GM04504 (cell line): ENCODE results near the gene CNNM2.
A peak's percentile ranks its signal among the peaks of the same experiment; 100 is the strongest.
"Not testable (repeated sequence)": the region's sequence is repeated elsewhere in the genome, so short reads cannot be mapped to it uniquely, and the experiment has no call there.

Experiments
- DNase-seq: peaks from one replicate; pipeline ENCODE4 v3.0.0-alpha.2; 2012; ENCODE audit warnings: low read depth

Gene CNNM2

DNA sequence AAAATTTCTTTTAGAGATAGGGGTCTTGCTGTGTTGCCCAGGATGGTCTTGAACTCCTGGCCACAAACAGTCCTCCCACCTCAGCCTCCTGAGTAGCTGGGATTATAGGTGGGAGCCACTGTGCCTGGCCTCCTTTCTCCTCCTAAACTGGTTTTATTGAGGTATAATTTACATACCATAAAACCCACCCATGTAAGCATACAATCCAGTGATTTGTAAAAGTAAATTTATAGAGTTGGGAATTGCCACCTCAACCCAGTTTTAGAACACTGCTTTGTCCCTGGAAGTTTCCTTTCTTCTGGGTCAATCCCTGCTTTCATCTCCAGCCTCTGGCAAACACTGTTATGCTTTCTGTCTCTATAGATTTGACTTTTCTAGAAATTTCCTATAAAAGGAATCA is 49.0 kb downstream of the CNNM2 start:
- DNase-seq = no peak

DNA sequence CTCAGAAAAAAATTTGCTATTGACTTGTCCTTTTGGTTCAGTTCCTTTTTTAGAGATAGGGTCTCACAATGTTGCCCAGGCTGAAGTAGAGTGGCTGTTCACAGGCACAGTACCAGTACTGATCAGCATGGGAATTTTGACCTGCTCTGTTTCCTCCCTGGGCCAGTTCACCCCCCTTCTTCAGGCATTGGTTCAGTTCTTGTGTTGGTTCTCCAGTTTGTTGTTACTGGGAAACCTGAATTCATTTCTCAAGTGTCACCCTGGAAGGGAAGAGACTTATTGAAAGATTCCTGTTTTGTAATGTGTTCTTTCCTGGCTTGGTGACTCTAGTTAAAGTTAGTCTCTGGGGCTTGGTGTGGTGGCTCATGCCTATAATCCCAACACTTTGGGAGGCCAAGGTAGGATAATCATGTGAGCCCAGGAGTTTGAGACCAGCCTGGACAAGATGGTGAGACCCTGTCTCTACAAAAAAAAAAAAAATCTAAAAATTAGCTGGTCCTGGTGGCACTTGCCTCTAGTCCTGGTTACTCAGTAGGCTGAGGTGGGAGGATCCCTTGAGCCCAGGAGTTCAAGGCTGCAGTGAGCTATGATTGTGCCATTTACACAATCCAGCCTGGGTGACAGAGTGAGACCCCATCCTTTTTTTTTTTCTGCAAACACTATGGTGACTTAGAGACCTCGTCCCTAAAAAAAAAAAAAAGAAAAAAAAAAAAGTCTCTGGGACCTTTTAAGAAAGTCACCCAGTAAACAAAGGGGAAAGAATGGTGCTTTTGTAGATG is 52.7 kb downstream of the CNNM2 start:
- no peak for DNase-seq

DNA sequence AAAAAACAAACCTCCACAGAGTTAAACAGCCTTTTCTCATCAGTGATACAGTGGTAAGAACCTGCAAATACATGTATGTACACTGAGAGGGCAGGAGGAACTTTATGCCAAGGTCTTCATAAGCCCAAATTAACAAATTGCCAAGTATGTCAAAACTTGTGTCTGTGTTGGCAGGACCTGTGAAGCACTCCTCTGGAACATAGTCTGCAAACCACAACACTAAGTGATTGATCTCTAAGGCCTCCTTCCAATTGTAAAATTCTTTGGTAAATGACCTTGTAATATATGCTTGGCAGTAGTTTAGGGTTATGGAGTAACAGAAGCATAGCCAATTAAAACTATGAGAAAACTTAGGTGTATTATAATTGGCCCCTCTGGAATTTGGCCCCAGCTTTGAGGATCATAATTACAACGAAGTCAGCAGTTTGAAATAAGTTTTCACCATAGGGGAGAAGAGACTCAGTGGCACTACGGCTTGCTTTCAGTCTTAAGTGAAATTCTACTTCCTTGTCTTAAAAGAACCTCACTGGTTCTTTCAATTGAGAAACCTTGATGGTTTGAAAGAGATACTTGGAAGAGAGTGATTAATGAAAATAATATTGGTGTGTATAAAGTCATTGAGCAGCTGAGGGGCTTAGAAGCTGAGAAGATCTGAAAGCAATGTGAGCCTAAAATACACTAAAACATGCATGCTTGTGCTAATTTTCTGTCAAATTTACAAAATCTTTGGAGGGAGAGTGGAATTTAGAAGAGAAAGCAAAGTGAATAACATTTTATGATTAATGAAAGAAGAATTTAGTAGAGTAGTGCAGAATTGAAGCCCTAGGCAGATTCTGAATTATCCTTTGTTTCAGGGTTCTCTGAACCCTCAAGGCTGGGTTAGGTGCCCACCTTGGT is 57.6 kb downstream of the CNNM2 start:
- DNase-seq = no peak

DNA sequence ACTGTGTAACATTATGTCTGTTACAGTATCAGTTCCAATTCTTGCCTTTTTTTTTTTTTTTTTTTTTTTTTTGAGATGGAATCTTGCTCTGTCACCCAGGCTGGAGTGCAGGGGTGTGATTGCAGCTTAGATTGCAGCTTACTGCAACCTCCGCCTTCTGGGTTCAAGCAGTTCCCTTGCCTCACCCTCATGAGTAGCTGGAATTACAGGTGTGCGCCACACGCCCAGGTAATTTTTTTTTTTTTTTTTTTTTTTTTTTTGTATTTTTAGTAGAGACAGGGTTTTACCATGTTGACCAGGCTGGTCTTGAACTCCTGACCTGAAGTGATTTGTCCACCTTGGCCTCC is 58.3 kb downstream of the CNNM2 start:
- DNase-seq = not testable (repeated sequence)

DNA sequence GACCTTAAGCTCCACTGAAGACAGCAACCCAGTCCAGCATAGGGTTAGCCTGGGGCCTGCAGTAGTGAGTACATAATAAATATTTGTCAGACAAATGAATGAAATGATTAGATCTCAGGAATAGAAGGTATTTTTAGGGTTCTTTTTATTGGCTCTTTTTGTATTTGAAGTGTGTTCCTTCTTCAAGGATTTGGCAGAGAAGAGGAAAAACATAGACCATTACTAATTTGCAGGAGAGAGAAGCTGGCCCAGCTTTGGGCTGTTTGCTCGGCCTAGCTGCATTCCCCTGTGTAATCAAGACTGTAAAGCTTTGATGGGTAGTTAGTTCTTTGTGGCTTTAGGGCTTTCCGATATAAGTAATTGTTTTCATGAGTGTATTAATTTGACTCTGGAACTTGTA is 64.2 kb downstream of the CNNM2 start:
- DNase-seq = no peak

DNA sequence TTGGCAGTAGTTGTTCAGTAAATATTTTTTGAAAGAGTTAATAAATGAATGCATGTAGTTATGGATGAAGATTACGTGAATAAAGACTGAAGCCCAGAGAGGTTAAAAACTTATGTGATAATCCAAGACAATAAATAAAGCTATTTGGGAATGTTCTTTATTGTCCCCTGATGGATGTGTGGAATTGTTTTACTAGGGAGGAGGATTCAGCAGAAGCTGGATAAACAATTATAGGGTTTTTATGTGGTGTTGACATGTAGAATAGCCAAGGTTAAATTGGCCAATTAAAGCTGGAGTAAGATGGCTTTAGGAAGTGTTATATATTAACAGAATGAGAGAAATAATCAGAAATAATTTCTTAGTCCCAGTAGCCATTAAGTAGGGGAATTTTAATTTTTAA is 66.0 kb downstream of the CNNM2 start:
- no peak for DNase-seq

DNA sequence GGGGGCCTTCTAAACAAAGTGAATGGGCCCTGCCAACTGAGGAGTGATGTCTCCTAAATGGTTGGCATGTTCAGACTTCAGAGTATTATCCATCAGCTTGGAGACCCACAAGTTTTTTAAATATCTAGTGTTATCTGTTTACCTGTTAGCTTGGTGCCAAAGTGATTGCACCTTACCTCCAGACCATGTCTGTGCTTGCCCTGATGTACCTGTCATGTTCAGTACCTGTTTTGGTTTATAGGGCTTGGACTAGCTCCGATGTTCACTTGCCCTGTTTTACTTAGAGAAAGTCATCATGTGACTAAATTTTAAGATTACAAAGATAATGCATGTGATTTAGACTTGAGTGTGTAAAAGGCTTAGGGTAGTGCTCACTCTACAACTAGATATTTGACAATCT is 67.7 kb downstream of the CNNM2 start:
- DNase-seq = no peak

DNA sequence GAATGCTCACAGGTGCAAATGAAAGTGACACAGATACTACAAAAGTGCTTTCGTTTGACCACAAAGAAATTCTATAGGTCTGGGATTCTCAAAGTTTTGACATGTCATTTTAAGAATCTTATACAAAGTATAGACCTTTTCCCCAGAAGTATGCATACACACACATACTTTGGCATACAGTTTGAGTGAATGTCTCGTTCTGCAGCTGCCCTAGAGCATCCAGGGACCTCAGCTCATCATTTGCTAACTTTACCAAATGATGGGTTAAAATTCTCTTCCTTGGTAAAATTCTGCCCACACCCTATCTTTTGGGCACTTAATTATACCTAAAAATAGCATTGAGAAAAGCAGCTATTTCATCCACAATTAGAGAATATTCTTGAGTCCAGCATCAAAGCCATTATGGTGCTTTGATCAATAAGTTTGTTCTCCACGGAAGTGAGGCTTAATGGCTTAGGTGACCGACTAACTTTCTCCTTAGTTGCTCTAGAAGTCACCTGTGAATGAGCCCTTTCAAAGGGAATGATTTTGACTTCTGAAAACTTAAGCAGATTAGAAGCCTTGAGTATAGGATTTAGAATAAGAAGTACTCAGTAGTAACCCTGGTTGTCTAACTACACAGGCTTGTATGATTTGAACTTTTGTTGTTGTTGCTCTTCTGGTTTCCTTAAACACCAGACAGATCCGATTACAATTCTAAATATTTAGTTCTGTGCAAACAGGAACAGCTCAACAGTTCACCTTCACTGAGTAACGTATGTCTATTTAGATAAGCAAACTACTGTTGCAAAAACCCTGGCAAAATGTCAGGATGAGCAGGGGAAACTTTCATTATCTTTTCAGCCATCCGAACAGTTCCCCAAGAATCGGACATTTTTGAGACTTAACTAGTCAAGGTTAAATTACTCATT is 70.6 kb downstream of the CNNM2 start:
- DNase-seq = no peak

DNA sequence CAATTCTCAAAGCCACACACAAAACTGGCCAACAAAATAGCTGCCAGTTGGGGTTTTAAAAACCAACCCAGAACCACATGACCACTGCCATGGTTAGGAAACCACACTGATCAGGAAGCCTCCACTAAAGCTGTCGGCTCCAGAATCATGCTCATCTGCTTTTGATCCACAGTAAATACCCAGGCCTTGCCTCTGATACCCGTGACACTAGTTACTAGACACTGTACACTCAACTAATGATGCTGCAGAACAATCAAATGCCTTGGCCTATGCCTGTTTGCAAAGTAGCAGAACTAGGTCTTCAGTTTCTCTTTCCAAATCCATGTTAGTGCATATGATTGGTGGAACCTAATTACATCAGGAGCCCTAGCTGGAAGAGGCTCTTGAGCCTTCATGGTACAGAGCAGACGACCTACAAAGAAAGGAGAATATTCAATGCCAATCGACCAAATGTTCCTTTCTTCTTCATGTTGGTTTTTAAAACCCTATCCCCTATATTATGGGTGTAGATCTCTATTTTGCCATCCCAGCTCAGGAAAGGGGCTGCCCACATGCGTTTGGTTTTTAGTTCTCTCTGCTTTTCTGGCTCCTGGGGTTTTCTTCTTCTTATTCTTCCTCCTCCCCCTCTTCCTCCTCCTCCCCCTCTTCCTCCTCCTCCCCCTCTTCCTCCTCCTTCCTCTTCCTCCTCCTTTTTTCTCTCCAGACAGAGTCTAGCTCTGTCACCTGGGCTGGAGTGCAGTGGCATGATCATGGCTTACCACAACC is 76.6 kb downstream of the CNNM2 start:
- DNase-seq = no peak

DNA sequence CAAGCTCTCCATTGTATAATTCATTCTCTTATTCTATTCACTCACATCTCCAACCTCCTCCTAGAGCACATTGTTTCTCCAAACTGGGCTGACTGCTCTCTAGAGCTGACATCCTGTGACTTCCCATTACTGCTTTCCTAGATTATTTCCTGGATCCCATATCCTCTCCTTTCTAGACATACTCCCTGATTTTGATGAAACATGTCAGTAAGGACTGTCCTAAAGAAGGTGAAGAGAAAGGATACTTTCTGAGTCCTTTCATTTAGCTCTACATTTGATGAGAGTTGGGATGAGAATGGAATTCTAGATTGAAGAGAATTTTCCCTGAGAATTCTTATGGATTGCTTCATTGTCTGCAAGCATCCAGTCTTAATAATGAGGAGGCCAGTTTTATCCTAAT is 78.8 kb downstream of the CNNM2 start:
- DNase-seq = no peak

DNA sequence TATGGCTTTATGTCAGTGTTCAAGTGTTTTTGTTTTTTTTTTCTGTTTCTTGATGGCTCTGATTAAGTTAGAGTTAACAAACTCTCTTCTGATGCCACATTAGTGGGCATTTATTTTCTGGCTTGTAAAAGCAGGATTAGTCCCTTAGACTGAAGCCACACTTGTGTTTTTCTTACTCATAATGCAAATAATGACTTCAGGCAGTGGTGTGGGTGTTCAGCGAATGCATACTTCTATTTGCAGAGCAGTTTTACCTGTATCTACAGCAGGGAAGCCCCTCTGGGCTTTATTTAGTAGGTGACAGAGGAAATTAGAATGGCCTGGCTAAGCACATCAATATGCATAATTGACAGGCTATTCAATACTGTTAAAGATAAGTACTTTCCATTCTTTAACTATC is 79.9 kb downstream of the CNNM2 start:
- no peak for DNase-seq

DNA sequence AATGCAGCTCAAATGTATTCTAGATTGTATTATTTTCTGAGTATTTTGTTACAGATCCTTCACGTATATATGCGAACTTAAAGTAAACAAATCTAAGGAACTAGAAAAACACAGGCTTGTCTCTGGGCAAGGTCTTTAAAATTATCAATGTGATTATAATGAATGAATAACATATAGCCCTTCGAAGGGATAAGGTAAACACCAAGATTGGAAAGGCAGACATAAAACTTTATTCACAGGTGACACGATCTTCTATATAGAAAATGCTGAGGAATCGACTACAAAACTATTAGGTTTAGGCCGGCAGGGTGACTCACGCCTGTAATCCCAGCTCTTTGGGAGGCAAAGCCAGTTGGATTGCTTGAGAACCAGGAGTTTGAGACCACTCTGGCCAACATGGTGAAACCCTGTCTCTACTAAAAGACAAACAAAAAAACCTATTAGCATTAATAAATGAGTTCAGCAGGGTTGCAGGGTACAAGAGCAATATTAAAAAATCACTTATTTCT is 80.4 kb downstream of the CNNM2 start:
- no peak for DNase-seq

DNA sequence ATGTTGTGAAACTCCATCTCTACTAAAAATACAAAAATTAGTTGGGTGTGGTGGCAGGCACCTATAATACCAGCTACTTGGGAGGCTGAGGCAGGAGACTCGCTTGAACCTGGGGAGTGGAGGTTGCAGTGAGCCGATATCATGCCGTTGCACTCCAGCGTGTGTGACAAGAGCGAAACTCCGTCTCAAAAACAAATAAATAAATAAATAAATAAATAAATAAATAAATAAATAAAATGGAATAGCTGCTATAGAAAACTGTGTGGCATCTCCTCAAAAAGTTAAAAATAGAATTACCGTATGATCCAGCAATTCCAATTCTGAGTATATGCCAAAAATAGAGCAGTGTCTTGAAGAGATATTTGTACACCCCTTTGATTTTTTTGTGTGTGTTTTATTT is 82.0 kb downstream of the CNNM2 start:
- DNase-seq = not testable (repeated sequence)

DNA sequence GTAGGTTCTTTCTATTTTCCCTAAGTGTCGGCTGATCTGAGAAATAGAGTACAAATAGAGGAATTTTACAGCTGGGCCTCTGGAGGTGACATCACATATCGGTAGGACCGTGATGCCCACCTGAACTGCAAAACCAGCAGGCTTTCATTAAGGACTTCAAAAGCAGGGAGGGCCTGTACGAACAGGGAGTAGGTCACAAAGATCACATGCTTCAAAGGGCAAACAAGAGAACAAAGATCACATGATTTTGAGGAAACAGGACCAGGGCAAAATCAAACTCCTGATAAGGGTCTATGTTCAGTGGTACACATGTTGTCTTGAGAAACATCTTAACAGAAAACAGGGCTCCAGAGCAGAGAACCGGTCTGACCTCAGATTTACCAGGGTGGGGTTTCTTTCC is 88.9 kb downstream of the CNNM2 start:
- no peak for DNase-seq

DNA sequence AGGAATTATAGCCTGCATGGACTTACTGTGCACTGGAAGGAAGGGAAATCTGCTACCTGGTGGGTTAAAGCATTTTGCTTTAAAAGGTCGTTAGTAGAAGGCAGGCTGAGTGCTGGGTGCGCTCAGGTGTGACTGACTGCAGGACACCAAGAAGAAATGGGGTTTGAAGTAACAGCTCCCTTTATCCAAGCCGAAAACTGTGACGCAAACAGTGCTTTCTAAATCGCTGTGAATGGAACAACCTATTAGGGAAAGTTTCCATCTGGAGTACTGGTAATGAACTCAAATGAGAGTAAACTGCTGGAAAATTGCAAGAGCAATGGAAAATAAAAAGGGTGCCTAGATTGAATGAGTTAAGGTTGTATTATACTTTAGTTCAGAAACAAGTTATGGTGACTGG is 95.3 kb downstream of the CNNM2 start:
- no peak for DNase-seq

DNA sequence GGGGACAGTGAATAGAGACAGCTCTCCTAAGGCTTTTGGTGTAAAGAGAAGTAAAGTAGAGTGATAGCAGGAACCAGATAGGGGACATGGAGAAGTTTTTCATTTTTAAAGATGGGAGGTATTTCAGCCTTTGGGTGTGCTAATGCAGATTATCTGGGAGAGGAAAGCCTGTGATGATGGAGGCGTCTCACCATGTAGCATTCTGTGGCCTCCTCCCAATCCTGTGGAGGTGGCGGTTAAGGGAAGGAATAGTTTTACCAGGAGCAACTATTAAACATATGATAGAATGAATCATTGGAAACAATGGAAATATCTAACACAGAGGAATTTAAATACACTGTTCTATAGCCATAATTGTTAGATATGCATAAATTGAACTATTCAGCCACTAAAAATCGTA is 101.3 kb downstream of the CNNM2 start:
- no peak for DNase-seq

DNA sequence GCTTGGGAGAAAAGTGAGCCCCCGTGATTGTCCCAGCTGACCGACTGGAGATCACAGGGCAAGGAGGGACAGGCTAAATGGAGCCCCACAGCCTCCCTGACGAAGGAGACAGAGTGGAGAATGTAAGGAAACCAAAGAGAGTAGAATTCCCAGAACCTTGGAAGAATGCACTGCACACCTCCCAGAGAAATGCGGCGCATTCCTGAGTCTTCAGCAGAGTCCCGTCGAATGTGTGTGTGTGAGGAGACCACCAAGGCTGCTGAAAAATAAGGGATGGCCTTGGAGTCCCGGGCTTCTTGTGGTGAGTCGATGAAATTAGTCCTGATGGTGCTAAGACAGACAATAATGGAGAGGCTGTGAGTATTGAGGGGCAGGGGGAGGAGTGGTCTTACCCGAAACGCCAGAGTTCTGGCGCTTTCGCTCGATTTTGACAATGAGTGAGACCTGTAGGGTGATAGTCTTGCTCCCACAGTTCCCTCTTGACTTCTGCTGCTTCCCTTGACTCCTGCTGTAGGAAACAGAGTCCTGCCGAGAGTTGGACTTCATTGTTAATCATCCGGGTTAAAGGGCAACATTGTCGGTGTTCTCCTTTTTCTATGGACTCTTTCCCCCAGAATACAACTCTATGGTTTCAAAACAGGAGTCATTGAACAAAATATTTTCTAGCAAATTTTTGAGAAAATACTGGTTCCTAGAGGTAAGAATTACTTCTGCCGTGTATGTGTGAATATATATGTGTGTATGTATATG is 103.2 kb downstream of the CNNM2 start:
- DNase-seq = no peak

DNA sequence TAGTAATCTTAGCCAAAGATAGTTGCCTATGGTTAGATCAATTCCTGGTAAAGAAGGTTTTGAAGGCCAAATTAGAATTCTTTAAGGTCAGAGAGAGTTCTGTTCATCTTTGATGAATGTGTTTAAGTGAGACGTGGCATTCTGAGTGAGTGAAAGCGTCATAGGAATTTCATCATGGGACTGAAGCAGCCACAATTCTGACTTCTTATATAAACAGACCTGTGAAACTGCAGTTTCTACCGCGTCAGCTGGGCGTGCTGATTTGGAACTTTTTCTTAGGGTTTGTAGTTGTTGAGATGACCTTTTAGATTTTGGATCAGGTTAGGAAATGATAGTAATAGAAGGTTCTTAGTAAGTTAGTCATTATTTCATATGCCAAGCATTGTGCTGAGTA is 103.8 kb downstream of the CNNM2 start:
- no peak for DNase-seq

DNA sequence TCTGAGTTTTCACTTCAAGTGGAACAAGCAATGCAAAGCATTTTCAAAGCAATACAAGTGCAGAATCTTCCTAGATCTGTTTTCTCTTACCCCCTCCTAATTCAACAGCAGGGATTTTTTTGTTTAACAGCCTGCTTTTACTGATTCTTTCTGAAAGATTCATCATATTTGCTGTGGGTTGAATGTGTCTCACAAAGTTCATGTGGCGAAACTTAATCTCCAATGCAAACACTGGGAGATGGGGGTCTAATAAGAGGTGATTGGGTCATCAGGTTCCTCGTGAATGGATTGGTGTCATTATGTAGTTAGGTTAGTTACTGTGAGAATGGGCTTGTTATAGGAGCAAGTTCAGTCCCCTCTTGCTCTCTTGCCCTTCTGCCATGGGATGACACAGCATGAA is 107.6 kb downstream of the CNNM2 start:
- no peak for DNase-seq

DNA sequence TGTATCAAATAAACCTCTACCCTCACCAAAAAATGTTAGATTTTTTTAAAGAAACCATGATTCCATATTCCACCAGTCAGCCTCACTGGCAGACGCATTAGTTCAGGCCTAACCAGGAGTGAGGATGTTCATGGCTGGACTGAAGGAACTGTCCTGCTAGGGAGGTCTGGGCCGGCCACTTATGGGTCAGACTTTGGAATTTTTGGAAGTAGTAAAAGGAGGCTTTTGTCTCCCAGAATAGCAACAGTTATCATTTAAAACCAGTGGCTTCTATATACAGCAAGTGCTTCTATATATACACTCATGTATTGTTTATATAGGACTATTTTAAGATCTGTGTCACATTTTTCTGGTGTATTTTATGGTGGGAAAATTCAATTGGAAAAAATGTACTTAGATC is 120.5 kb downstream of the CNNM2 start:
- no peak for DNase-seq

DNA sequence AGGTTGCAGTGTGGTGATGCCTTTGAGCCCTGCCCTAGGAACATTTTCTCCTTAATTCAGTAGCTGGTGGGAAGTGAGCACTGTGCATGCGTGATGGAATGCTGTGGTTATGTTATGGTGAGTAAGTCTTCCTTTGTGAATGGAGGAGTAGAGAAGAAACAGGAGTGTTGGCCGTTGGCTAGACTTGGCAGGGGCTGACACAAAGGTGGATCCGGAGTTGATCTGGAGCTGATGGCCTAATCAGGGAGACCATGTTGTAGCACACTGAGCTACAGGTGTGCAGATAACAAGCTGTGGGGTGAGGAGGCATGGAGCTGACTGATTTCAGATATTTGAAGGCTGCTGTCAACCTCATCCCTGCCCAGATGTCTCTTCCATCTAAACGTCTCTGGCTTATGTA is 122.3 kb downstream of the CNNM2 start:
- DNase-seq = peak; percentile 28
